ENCODE data around the gene MAST4.
"Not testable (repeated sequence)": the region's sequence is repeated elsewhere in the genome, so short reads cannot be mapped to it uniquely, and the experiment has no call there.

MAST4 gene

DNA sequence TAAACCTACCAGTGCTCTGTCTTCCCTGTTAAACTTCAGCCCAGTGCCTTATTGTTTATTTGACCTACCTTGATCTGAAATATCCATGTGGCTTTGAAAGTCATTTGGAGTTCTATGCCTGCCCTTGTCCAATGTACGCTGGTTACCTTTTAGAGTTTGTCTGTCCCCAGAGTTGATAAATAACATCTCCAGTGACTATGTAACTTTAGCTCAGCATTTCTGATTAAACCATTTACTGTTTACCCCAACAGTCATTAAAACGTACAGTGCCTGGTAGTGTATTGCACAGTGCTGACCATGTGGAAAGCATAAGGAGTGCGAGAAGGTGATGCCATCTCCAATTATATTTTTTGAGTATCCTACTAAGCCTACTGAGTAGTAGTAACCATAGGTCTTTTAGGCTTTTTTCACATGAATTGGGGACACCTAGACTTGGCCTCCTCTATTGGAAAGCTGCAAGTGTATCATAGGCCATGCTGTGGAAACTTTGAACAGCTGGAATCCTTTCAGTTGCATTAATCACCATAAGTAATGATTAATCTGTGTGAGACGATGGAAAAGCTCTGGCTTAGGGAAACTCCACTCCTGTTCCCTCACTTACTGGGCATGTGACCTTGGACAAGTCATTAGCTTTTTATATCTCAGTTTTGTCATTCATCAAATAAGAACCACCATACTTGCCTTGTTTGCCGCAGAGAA, 93.5 kb downstream of the MAST4 start:
- no peak for ATAC-seq
- Mint-ChIP-seq H3K36me3 (no peaks in the 10 kb centered on the region), H3K4me1 (no peaks in the 10 kb centered on the region), H3K9me3 (no peaks in the 10 kb centered on the region), H3K4me3 (no peak overlapping the region), H3K27ac (no peak overlapping the region)
- no peak for DNase-seq (ENCODE audit: low spot score in 2 of 2)

DNA sequence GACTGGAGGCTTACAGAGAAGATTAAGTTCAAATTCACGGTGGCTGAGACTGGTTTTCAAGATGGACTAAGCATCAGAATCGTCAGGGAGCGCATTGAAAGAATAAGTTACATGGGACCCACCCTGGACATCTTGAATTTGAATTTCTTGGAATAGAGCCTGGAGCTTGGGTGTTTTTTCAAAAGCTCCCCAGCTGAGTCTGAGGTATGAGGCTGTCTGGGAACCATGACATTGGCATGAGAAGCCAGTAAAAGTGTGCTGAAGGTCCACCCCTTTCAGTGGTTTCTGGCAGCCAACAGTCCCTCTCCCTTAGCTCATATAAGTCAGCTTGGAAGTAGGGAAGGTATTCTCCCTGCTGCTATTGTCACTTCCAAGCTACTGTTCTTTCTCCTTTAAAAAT, 97.8 kb downstream of the MAST4 start:
- no peak overlapping the region for H3K4me3 Mint-ChIP-seq
- H3K36me3 Mint-ChIP-seq: no peaks in the 10 kb centered on the region
- no peak overlapping the region for H3K27ac Mint-ChIP-seq
- DNase-seq (ENCODE audit: low spot score in 2 of 2) (no peak), ATAC-seq (no peak)
- H3K4me1 Mint-ChIP-seq: no peaks in the 10 kb centered on the region
- peaks cover 3% of the 10 kb centered on the region for H3K9me3 Mint-ChIP-seq

DNA sequence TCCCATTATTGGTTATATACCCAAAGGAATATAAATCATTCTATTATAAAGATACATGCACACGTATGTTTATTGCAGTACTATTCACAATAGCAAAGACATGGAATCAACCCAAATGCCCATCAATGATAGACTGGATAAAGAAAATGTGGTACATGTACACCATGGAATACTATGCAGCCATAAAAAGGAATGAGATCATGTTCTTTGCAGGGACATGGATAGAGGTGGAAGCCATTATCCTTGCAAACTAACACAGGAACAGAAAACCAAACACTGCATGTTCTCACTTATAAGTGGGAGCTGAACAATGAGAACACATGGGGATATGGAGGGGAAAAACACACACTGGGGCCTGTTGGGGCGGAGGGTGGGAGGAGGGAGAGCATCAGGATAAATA, 99.6 kb downstream of the MAST4 start:
- ATAC-seq; H3K4me3 Mint-ChIP-seq; H3K4me1 Mint-ChIP-seq; DNase-seq (ENCODE audit: low spot score in 2 of 2); H3K27ac Mint-ChIP-seq; H3K36me3 Mint-ChIP-seq; H3K9me3 Mint-ChIP-seq: not testable (repeated sequence)

DNA sequence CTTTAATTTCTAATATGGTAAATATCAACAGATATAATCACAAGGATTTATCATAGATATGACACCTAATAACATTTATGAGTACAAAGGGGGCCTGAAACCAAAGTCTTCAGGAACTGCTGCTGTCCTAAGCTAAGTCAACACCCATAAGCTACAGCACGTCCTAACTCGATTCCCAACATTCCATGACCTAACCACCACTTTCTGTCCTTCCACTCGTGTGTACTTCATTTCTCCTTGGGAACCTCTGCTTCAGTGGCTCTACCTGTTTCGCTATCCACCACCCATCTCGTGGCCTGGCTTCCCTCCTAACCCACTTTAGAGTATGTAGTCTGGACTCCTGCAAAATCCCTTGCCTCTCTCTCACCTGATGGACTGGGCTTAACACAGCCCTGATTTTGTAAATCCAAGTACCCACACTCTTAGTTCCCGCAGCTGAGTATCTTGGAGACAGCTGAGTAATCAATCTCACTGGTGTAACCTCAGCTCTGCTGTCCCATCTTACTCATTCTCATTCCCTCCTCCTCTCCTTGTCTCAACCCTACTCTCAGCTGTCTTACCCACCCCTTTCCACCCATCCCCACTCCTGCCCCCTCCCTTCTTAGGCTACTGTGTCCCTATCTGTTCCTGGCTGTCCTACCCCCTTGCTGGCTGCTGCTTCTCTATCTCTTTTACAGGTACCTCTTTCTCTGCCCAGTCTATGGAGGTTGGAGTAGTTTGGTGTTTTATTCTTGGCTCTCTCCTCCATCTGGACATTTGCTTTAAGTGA, 101.8 kb downstream of the MAST4 start:
- no peak overlapping the region for H3K4me3 Mint-ChIP-seq
- no peak overlapping the region for H3K27ac Mint-ChIP-seq
- no peak for ATAC-seq
- H3K9me3 Mint-ChIP-seq: peaks cover 3% of the 10 kb centered on the region
- DNase-seq (ENCODE audit: low spot score in 2 of 2): no peak
- H3K4me1 Mint-ChIP-seq: no peaks in the 10 kb centered on the region
- no peaks in the 10 kb centered on the region for H3K36me3 Mint-ChIP-seq

DNA sequence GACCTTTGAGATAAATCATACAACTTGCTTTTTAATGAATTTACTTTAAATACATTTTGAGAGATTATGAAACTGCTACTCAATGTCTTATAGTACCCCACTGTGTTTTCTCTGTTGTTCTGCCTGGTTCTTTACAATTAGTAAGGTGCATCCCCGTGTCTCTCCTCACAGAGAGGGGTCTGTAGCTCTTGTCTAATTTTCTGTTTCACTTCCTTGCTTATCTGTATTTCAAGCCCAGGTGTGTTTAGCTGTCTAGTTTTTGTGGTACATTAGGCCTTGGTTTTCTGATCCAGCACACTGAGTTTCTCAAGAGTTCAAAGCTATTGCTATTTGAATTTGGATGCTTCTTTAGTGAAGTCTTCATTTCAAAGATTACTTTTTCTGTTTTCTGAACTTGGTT, 105.1 kb downstream of the MAST4 start:
- no peak overlapping the region for H3K4me3 Mint-ChIP-seq
- no peak for DNase-seq (ENCODE audit: low spot score in 2 of 2)
- H3K9me3 Mint-ChIP-seq: peaks cover 3% of the 10 kb centered on the region
- no peak overlapping the region for H3K27ac Mint-ChIP-seq
- H3K4me1 Mint-ChIP-seq: no peaks in the 10 kb centered on the region
- no peak for ATAC-seq
- H3K36me3 Mint-ChIP-seq: no peaks in the 10 kb centered on the region

DNA sequence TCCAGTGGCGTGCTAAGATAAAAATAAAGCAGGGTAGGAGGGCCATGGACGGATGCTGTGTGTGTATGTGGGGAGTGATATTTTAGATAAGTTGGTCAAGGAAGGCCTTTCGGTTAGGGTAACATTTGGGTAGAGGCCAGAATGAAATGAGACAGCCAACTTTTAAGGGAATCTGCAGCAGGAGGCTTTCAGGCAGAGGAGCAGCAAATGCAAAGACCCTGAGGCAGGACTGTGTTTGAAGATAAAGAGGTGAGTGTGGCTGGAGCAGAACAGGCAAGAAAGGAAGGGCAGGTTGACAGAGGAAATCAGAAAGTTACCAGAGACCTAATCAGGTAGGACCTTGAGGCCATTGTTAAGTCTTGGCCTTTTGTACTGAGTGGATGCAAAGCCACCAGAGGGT, 106.2 kb downstream of the MAST4 start:
- H3K4me1 Mint-ChIP-seq: no peaks in the 10 kb centered on the region
- H3K4me3 Mint-ChIP-seq: no peak overlapping the region
- H3K36me3 Mint-ChIP-seq: no peaks in the 10 kb centered on the region
- H3K9me3 Mint-ChIP-seq: no peaks in the 10 kb centered on the region
- no peak overlapping the region for H3K27ac Mint-ChIP-seq
- ATAC-seq (no peak), DNase-seq (ENCODE audit: low spot score in 2 of 2) (no peak)

DNA sequence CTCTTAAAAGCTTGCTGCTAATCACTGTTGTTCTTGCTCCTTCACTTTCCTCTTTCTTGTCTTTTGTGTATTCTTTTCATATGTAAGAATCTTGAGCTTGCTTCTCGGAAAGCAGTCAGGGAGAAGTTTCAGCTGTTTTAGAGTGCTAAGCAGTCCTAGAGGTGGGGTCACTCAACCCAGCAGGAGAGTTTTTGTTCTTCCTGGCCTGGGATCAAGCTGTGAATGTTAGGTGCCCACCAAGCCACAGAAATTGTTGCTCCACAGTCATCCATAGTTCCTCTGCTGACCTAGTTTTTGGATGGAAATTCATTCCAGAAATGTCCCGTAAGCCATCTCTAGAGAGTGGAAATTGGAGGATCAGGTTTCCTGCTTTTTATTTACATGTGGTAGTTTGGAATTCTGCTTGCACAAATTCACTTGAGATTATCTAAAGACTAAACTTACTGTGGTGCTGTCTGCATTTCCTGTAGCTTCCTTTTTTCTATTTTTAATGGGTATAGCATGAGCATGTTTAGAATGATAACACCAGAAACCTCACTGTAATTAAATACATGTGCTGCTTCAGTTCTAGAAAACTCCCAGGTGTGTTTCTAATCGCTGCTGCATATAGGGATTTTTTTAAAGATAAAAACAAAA, 108.7 kb downstream of the MAST4 start:
- DNase-seq (ENCODE audit: low spot score in 2 of 2): no peak

DNA sequence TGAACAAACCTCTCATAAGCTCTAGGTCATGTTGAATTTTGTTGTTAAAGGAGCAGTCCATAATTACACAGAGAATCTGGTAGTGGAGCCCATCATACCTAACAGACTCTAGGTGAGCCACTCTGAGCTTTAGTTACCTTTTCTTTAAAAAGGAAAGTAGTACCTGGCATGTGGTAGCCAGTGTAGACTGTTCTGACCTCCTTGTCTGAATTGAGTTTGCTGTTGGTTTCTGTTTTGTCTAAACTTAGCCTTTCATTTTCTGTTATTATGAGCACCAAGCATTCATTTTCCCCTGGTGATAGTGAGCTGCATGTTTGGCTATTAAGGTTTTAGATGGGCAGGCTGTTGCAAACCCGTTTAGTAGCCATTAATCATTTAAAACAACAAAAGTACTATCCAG, 112.2 kb downstream of the MAST4 start:
- ATAC-seq (no peak), DNase-seq (ENCODE audit: low spot score in 2 of 2) (no peak)
- no peak overlapping the region for H3K27ac Mint-ChIP-seq
- H3K9me3 Mint-ChIP-seq: peaks cover 5% of the 10 kb centered on the region
- no peaks in the 10 kb centered on the region for H3K4me1 Mint-ChIP-seq
- H3K36me3 Mint-ChIP-seq: no peaks in the 10 kb centered on the region
- H3K4me3 Mint-ChIP-seq: no peak overlapping the region

More for the DNA sequence above, 108.7 kb downstream of the MAST4 start:
- Mint-ChIP-seq H3K27ac (no peak overlapping the region), H3K36me3 (no peaks in the 10 kb centered on the region), H3K4me1 (no peaks in the 10 kb centered on the region), H3K4me3 (no peak overlapping the region), H3K9me3 (no peaks in the 10 kb centered on the region)
- no peak for ATAC-seq

DNA sequence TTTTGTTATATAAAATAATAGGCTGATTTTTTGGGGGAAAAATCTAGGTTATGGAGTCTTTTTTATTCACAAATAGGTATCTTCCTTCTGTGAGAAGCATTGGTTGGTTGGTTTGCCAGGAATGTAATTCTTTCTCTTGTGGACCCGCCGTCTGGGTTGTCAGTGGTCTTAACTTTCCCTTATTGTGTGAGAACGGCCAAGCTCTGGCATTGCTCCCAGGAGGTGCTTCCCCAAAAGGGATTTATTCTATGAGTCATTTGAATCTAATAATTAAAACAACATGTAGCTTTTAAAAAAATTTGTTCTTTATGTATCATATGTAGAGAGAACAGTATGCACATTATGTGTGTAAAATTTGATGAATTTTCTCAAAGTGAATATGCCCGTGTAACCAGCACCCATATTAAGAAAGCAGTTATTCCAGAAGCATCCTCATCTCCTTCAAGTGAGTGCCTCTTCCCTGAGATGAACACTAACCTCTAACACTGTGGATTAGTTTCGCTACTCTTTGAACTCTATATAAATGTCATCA, 114.4 kb downstream of the MAST4 start:
- no peak overlapping the region for H3K27ac Mint-ChIP-seq
- no peaks in the 10 kb centered on the region for H3K4me1 Mint-ChIP-seq
- no peak overlapping the region for H3K4me3 Mint-ChIP-seq
- H3K36me3 Mint-ChIP-seq: no peaks in the 10 kb centered on the region
- ATAC-seq: no peak
- DNase-seq (ENCODE audit: low spot score in 2 of 2): no peak
- peaks cover 5% of the 10 kb centered on the region for H3K9me3 Mint-ChIP-seq

DNA sequence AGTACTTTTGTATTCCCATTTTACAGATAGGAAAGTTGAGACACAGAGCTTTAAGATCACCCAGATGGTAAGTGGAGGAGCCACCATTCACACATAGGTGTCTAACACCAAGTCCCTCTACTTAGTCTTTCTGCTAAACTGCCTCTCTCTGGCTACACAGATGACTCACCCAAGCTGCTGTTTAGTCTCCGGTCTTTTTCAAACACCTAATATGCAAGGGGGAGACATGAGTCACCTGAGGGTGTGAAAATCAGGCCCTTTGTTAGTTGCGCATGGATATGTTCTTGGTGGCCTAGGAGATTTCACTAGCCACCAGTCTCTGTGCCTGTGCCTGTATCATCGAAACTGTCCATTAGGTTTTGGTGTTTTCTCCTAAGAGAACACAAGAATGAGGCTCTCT, 117.8 kb downstream of the MAST4 start:
- Mint-ChIP-seq H3K9me3 (peaks cover 5% of the 10 kb centered on the region), H3K4me1 (no peaks in the 10 kb centered on the region), H3K4me3 (no peak overlapping the region), H3K36me3 (no peaks in the 10 kb centered on the region), H3K27ac (no peak overlapping the region)
- ATAC-seq (peak; percentile 69), DNase-seq (ENCODE audit: low spot score in 2 of 2) (peak in 1 of 2 donors; percentile 50)

DNA sequence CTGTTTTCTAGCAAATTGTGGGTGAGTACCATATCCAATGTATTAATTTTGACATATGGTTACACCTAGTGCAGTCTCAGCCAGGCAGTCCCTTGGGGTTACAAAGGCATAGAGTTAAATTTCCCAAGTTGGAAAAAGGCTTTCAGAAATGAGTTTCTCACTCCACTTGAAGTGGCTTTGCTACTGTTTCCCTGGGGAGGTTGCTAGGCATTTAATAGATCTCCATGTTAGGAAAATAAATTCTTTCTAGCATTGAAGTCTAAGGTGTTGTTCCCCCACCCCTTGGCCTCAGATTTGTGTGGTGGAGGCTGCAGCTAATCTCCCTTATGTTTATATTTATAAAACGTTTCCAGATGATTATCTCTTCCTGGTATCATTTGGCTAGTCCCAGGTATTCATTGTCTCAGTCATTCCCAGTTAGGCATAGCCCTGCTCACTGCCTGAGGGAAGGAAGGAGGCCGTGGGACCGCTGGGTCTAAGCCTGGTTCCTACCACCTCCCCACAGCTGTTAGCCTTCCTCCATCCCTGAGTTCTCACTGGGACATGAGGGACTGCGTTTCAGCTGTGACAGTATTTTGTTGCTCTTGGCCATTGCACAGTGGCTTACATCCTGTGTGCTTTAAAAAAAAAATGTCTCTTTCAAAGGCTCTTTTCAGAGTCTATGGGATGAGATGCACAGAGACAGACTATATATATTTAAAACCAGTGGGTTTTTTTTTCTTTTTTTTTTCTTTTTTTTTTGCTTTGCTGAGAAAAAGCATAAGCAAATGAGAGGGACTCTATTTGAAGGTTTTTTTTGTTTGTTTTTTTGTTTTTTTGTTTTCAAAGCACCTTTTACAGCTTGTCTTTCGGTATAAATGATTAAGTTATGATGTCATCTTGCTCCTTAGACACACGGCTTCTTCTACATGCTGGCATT, 121.5 kb downstream of the MAST4 start:
- no peak for ATAC-seq
- DNase-seq (ENCODE audit: low spot score in 2 of 2): no peak
- no peaks in the 10 kb centered on the region for H3K9me3 Mint-ChIP-seq
- H3K4me3 Mint-ChIP-seq: no peak overlapping the region
- no peaks in the 10 kb centered on the region for H3K4me1 Mint-ChIP-seq
- H3K27ac Mint-ChIP-seq: no peak overlapping the region
- H3K36me3 Mint-ChIP-seq: no peaks in the 10 kb centered on the region

DNA sequence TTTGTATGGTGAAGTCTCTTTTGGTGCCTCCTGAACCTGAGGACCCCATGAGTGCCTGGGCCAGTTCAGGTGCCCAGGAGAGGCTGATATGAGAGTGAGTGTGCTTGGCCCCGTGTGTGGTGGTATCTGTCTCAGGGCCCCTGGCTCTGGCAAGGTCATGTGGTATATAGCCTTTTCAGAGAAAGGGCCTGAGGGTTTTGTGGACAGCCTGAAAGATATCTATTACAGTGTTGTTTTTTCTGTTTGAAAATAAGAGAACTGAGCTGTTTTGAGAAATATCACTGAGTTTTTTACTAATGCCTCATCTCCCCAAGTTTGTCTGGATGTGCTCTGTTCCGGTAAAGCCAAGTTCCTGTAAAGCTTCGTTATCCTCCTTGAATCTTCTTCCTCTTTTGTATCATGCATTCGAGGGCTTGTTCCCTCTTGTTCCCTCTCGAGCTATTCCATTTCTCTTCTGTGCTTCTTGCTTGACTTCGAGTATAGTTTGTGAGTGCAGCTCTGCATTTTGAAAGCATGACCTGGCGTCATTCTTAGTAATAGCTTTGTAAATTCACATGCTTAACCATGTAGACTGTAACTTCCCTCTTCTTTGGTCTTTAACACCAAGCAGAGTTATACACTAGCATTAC, 122.3 kb downstream of the MAST4 start:
- no peak overlapping the region for H3K4me3 Mint-ChIP-seq
- ATAC-seq (no peak), DNase-seq (ENCODE audit: low spot score in 2 of 2) (no peak)
- H3K9me3 Mint-ChIP-seq: no peaks in the 10 kb centered on the region
- no peaks in the 10 kb centered on the region for H3K36me3 Mint-ChIP-seq
- H3K27ac Mint-ChIP-seq: no peak overlapping the region
- H3K4me1 Mint-ChIP-seq: no peaks in the 10 kb centered on the region

DNA sequence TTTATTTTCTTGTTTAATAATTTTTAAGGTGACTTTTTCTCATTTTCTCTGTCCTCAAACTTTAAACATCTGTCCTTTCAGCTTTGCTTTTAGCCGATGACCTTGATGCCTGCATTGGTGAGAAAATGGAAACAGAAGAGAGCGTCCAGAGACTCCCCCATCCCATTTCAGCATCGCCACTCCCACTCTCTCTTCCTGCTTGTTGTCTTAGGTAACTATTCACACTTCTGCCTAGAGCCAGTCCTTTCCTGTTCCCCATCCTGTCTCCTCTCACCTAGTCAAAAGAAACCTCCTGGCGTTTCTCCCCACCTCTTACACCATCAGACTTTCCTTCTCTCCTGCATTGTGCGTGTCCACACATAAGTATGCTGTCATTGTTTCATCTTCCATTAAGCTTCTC, 124.6 kb downstream of the MAST4 start:
- Mint-ChIP-seq H3K4me1 (no peaks in the 10 kb centered on the region), H3K36me3 (no peaks in the 10 kb centered on the region), H3K27ac (no peak overlapping the region)

DNA sequence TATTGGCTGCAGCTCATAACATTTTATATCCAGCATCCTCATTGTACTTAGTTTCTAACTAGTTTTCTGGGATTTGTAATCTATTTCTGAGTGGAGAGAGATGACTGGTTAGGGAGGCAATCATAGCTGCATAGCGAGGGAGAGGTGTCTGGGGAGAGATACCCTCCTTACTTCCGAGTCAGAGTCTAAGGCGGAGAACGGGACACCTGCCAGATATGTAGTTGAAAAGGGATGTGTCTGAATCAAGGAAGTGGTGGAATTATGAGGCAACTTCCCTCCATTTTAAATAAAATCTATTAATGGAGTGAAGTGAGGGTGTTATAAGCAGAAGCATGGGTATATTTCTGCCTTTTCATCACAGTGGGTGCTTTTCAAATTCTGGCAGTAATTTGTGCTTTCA, 126.5 kb downstream of the MAST4 start:
- H3K4me3 Mint-ChIP-seq: no peak overlapping the region
- DNase-seq (ENCODE audit: low spot score in 2 of 2) (no peak), ATAC-seq (no peak)
- no peaks in the 10 kb centered on the region for H3K4me1 Mint-ChIP-seq
- H3K36me3 Mint-ChIP-seq: no peaks in the 10 kb centered on the region
- H3K9me3 Mint-ChIP-seq: no peaks in the 10 kb centered on the region
- no peak overlapping the region for H3K27ac Mint-ChIP-seq

More for the DNA sequence above, 124.6 kb downstream of the MAST4 start:
- ATAC-seq (no peak), DNase-seq (ENCODE audit: low spot score in 2 of 2) (no peak)
- H3K4me3 Mint-ChIP-seq: no peak overlapping the region
- H3K9me3 Mint-ChIP-seq: no peaks in the 10 kb centered on the region

Data from stimulated activated effector memory CD8-positive, alpha-beta T cell treated with anti-CD3 and anti-CD28 coated beads, Interleukin-12 subunit alpha, Interleukin-12 subunit beta, amount 100 ng/mL, for 72 hours (primary cell).